Measurements from ENCODE around the gene AGO3.
"Not testable (repeated sequence)": the region's sequence is repeated elsewhere in the genome, so short reads cannot be mapped to it uniquely, and the experiment has no call there.

DNA sequence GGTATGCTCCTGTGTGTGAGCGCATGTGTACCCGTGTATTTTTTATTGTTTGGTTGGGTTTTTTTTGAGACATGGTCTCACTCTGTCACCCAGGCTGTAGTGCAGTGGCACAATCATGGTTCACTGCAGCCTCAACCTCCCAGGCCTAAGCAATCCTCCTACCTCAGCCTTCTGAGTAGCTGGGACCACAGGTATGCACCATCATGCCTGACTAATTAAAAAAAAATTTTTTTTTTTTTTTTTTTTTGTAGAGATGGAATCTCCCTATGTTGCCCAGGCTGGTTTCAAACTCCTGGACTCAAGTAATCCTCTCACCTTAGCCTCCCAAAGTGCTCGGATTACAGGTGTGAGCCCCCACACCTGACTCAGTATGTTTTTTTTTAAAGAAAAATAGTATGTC lies 41.7 kb downstream of the AGO3 start:
- TF ChIP-seq, protein P1, sequence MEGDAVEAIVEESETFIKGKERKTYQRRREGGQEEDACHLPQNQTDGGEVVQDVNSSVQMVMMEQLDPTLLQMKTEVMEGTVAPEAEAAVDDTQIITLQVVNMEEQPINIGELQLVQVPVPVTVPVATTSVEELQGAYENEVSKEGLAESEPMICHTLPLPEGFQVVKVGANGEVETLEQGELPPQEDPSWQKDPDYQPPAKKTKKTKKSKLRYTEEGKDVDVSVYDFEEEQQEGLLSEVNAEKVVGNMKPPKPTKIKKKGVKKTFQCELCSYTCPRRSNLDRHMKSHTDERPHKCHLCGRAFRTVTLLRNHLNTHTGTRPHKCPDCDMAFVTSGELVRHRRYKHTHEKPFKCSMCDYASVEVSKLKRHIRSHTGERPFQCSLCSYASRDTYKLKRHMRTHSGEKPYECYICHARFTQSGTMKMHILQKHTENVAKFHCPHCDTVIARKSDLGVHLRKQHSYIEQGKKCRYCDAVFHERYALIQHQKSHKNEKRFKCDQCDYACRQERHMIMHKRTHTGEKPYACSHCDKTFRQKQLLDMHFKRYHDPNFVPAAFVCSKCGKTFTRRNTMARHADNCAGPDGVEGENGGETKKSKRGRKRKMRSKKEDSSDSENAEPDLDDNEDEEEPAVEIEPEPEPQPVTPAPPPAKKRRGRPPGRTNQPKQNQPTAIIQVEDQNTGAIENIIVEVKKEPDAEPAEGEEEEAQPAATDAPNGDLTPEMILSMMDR (IDR thresholded peaks at IDR 0.05): not testable (repeated sequence)
- TF ChIP-seq POLR2A (IDR thresholded peaks at IDR 0.05): not testable (repeated sequence)
